Stimulated activated naive CD4-positive, alpha-beta T cell (primary cell): ENCODE measurements around the gene TRIM41.
"Not testable (repeated sequence)": the region's sequence is repeated elsewhere in the genome, so short reads cannot be mapped to it uniquely, and the experiment has no call there.

ENCODE experiments used
- DNase-seq, 6 experiments: peaks; one replicate each; lab custom pipeline; 2025; lab: John Stamatoyannopoulos, UW

The TRIM41 gene

DNA sequence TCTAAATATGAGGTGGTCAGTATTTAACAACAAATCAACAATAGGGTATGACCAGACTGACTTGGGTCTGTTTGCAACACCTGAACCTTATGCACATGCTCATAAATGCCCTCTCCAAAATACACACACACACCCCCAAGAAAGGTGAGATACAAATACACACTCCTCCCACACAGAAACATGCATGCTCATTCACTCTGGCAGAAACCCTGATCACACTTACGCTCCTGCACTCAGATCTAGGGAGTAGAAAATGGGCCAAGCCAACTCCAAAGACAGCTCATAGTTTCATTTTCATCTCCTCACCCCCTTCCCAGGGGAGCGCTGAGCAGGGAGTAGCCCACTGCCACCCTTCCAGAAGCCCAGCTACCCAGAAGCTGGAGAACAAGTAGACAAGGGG, 29.4 kb upstream of the TRIM41 start:
- DNase-seq: no peak

GRCh38 chr5:181194489-181195248, 28.4 kb upstream of the TRIM41 start:
- DNase-seq: no peak

DNA sequence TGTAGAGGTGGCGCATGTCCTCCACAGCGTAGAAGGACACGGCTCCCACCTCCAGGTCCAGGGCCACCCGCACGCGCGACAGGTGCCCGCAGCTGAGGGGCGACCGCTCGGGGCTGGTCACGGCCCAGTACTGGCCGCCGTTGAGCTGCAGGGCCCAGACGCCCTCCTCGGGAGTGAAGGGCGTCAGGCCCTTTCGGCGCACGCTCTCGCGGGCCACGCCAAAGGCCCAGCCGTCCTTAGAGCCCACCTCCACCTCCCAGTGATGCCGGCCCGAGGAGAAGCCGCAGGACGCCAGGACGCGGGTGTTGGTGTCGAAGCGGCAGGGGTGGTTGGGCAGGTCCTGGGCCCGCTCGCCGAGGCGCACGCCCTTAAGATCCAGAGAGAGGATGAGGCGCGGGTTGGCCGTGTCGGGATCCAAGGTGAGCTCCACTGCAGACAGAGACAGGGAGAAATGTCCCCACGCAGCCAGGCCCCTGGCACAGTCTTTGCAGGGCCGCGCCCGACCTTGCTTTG, 27.8 kb upstream of the TRIM41 start:
- DNase-seq: no peak

DNA sequence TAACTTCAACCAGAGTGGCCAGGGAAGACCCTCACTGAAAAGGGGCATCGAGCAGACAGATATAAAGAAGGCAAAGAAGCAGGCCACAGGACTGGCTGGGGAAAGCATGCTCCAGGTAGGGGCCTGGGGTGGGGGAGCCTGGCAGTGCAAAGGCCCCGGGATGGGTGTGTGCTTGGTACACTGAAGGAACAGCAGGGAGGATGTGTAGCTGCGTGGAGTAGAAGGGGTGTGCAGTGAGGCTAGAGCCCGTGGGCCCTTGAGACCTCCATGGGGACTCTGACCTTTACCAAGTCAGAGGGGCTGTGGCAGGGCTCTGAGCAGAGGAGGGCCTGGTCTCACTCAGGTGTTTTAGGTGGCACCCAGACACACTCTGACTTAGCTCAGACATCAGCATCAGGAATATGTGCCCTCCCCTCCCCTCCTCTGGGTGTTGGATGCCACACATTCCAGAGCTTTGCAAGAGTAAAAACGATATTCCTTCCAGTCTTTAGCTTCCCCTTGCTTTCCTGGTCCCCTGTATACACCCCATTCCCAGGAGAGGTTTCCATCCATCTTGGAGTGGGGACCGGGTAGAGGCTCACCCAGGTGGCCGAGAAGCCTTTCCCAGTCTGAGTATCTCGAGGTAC, 25.6 kb upstream of the TRIM41 start:
- no peak for DNase-seq

GRCh38 chr5:181198106-181198685, 24.9 kb upstream of the TRIM41 start:
- no peak for DNase-seq

DNA sequence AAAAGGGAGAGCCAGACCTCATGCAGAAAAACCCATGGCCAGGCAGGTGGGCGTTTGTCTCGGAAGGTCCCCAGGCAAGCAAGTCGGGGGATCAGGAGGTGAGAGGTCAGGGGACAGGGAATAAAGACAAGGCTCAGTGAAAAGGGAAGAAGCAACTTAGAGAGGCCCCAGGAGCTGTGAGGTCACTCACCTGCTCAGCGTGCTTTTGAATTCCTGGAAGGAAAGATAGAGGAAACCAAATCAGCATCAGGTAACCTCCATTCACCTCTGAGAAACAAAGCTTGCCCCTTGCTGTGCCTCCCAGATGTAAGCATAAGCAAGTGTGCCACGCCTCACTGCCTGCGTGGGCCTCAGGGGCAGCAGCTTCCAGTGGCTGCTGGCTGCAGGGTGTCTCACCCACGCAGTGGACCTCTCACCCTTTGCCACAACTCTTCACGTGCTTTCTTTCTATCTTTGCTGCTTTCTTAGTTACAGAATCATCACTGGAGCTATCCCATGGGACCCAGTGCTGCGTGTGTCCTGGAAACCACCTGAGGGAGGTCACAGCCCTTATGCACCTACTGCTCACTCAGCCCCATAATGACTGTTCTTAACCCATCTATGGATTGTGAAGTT, 24.1 kb upstream of the TRIM41 start:
- no peak for DNase-seq

- no peak for DNase-seq
These were observed 23.0 kb upstream of the TRIM41 start for GRCh38 chr5:181199881-181200638.

DNA sequence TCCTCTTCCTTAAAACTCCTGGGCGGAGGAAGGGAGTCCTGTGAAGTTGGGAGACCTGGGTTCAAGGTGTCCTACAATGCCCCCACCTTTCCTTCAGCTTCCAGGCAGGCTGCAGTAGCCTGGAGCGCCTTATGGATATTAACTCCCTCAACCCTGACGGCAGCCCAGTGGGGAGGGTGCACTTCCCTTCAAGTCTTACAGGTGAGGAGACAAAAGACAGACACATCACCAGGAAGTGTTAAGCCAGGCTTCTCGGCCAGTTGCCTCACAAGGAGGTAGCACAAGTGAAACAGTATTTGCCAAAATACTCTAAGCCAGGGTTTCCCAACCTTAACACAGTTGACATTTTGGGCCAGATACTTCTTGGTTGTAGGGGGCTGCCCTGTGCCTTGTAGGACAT, 22.3 kb upstream of the TRIM41 start:
- no peak for DNase-seq

DNA sequence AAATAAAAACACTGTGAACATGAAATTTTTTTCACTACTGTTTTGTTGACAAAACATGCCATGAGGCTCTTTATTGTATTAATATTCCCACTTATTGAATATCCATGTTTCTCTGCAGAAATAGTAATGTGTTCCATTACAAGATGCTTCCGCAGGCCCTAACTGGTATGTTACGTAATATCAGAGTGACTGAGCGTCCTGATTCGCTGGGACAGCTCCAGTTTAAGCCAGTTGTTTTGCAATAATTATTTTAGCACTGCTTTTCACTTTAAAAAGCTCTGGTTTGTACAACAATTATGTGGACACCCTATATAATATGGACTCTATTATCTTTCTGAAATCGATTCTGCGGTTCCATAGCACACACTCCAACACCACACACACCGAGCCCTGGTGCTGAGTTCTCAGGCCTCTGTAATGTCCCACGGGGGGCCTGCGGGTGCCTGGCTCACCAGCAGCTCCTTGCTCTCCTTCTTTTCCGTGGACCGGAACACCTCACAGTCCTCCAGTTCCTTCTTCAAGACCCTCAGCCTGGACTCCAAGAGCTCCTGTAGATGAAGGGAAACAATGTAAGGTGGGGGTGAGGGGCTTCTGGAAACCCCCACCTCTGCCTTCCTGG, 19.9 kb upstream of the TRIM41 start:
- DNase-seq: no peak

DNA sequence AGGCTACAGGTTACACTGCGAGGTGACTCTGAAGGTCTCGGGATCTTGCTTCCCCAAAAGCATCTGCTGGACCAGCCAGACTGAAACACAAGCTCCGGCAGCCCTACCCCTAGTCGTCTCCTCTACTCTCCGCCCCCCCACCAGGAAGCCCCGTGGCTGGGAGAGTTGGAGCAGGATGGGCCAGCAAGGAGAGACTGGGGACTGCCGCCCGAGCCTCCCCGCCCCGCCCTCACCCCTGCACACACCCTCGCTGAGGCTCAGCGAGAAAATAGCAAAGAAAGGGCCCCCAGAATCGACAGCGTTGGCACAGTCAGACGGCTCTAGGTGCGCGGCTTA, 19.3 kb upstream of the TRIM41 start:
- no peak for DNase-seq

GRCh38 chr5:181204113-181204825, 18.8 kb upstream of the TRIM41 start:
- no peak for DNase-seq

DNA sequence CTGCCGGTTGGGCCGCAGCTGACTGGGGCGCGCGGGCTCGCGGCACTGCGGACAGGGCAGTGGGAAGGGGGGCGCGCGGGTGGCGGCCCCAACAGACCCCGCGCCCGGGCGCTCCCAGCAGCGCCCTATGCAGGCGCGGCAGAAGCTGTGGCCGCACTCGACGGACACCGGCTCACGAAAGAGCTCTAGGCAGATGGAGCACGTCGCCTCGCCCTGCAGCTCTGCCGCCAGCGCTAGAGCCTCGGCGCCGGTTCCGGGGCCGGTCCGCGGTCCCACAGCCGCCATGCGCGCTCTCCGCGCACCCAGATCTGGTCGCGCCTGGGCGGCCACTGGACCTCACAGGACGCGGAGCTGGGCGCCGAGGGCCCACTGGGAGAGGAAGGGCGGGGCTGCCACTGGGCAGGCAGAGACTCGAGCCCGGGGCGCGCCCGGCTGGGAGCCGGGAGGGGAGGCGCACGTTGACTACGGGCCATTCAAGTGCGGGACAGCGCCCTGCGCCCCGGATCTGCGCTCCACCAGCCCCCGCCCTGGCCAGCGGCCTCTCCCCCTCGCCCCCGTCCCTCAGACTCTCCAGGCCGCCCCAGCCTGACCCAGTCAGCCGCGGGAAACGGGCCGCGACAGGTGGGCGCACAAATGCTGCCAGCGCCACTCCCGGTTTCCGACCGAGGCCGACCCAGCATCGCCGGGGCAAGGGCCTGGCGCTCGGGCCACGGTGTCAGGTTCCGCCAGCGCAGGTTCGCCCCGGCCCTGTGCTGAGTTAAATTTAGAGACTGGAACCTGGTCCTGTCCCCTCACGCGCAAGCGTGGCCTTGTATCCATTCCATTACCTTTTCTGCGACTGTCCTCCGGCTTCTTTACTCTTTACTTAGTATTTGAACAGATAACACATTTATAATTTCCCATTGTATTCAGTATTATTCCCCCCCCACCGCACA, 18.0 kb upstream of the TRIM41 start, which contains the start of gene TRIM7:
Gene TRIM7, minus strand, starts transcription at position 371 of the 935 bp plus-strand sequence. Its CDS starts 86 bp downstream, at position 285.
- DNase-seq: no peak

DNA sequence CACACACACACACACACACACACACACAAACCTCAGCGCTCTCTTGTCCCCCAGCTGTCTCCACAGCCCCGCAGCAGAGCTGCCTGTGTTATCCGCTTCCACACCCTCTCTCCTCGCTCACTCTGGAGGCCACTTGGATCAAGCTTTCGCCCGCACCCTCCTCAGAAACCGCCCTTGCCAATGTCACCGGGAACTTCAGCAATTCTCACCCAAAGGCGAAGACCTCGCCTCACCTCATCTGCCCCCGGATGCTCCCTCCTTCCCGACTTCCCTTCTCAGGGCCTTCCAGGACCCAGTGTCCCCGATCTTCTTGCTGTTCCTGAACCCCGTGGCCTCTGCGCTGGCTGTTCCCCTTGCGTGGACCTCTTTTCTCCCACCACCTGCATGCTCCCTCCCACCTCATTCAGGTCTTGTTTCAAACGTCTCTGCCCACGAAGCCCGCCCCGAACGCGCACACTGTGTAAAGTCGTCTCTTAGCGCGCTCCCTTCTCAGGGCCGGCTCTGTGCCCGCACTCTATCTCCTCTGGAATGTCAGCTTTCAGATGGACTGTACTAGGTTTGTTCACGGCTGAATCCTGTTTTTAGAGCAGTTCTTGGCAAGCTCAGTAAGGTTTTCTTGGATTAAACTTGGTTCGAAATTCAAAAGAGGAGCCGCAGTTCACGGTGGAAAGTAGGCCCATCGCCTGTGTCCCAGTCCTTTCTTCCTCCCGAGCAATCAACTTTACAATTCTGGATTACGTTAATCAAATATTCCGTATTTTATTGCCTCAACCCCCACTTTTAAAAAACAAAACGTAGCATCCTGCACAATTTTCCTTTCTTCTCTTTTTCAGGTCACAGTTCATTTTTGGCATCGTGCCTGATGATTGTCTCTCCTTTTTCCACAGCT, 17.1 kb upstream of the TRIM41 start:
- DNase-seq: no peak

DNA sequence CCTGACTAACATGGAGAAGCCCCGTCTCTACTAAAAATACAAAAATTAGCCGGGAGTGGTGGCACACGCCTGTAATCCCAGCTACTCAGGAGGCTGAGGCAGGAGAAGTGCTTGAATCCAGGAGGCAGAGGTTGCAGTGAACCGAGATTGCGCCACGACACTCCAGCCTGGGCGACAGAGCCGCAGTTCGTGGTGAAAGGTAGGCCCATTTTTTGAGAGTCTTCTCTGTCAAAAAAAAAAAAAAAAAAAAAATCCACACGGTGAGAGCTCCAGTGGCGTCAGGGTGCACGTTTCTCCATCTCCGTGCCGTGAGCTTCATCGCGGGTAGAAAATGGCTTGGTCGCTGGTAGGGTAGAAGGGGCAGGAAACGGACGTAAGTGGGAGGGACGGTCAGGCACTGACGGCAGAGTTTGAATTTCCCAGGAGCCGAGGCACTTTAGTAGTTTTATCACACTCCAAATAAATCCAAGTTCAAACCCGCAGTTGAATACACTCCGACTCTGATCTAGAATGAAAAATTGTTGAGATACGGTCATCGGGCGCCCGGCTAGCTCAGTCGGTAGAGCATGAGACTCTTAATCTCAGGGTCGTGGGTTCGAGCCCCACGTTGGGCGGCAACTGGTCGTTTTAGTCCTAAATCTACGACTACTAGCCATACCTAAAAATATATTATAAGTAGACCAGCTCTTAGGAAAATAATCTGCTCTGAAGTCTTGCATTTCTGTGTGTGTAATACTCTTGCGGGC, 15.7 kb upstream of the TRIM41 start:
- DNase-seq: no peak

- DNase-seq: no peak
These were observed 15.2 kb upstream of the TRIM41 start for GRCh38 chr5:181207960-181208253.

DNA sequence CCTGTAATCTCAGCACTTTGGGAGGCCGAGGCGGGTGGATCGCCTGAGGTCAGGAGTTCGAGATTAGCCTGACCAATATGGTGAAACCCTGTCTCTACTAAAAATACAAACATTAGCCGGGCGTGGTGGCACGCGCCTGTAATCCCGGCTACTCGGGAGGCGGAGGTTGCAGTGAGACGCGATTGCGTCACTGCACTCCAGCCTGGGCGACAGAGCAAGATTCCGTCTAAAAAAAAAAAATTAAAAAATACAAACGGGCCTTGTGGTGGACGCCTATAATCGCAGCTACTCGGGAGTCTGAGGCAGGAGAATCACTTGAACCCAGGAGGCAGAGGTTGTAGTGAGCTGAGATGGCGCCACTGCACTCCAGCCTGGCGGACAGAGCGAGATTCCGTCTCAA, 14.1 kb upstream of the TRIM41 start:
- DNase-seq: not testable (repeated sequence)

DNA sequence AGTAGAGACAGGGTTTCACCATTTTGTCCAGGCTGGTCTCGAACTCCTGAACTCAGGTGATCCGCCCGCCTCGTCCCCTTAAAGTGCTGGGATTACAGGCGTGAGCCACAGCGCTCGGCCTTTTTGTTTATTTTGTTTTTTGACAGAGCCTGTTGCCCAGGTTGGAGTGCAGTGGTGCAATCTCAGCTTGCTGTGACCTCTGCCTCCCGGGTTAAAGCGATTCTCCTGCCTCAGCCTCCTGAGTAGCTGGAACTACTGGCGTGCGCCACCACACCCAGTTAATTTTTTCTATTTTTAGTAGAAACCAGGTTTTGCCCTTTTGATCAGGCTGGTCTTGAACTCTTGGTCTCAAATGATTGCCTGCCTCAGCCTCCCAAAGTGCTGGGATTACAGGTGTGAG, 12.9 kb upstream of the TRIM41 start:
- DNase-seq: not testable (repeated sequence)

- DNase-seq: not testable (repeated sequence)
These were observed 12.4 kb upstream of the TRIM41 start for GRCh38 chr5:181210698-181211097.
